A549 (cell line): ENCODE data around the gene ENPP4.

ENCODE experiments used
- CHD2 ChIP-seq: fragments of 150-350 bp; IDR thresholded peaks from 2 replicates; pipeline ENCODE4 v1.6.1; 2014; ENCODE audit warnings: low read length; ENCODE audit not compliant: partially characterized antibody
- CHD4 ChIP-seq: fragments of 200-600 bp; sonication (generic); IDR thresholded peaks from 2 replicates; pipeline ENCODE4 v1.6.1; 2016; ENCODE audit warnings: antibody characterized with exemption, mild to moderate bottlenecking, borderline replicate concordance
- EHMT2 ChIP-seq: fragments of 200-600 bp; sonication (generic); IDR thresholded peaks from 2 replicates; pipeline ENCODE4 v1.6.1; 2016; ENCODE audit warnings: antibody characterized with exemption, low read depth, mild to moderate bottlenecking, moderate library complexity
- ELK1 ChIP-seq: fragments of 150-350 bp; IDR thresholded peaks from 2 replicates; pipeline ENCODE4 v1.6.1; 2014; ENCODE audit warnings: low read depth, mild to moderate bottlenecking, low read length
- ESRRA ChIP-seq: fragments of 150-350 bp; IDR thresholded peaks from 2 replicates; pipeline ENCODE4 v1.6.1; 2014; ENCODE audit warnings: mild to moderate bottlenecking, low read length, borderline replicate concordance
- FOSL2 ChIP-seq, 2 experiments: fragments of 450-650 bp in 1 of 2; fragments of >200 bp in 1 of 2; sonication (Bioruptor Twin) in 1 of 2; formaldehyde crosslinking; IDR thresholded peaks; 2 replicates each; pipeline versions ENCODE4 v1.5.0 to v1.6.1; 2016 to 2020; ENCODE audit warnings: mild to moderate bottlenecking in 1 of 2, moderate library complexity in 1 of 2
- HMGXB4 ChIP-seq: fragments of 250-450 bp; sonication (Bioruptor Pico); IDR thresholded peaks from 2 replicates; pipeline ENCODE4 v1.5.0; 2021; ENCODE audit warnings: mild to moderate bottlenecking, moderate library complexity, borderline replicate concordance
- JUN ChIP-seq, 2 experiments: fragments of >200 bp; sonication (Bioruptor Twin); formaldehyde crosslinking; IDR thresholded peaks; 2 replicates in 1 of 2; 3 replicates in 1 of 2; pipeline ENCODE4 v1.6.1; 2016 to 2017
- RAD21 ChIP-seq, 2 experiments: fragments of >200 bp in 1 of 2; sonication (Bioruptor Twin) in 1 of 2; formaldehyde crosslinking in 1 of 2; IDR thresholded peaks in 1 of 2; conservative IDR thresholded peaks in 1 of 2; 2 replicates in 1 of 2; 3 replicates in 1 of 2; pipeline ENCODE4 v1.6.1; 2012 to 2018; ENCODE audit warnings: inconsistent platforms in 1 of 2
- RARB ChIP-seq: fragments of 250-450 bp; sonication (Bioruptor Pico); IDR thresholded peaks from 2 replicates; pipeline ENCODE4 v1.8.0; 2021; ENCODE audit warnings: mild to moderate bottlenecking, moderate library complexity
- RNF2 ChIP-seq: fragments of 200-600 bp; sonication (generic); IDR thresholded peaks from 2 replicates; pipeline ENCODE4 v1.6.1; 2016; ENCODE audit warnings: low read depth, mild to moderate bottlenecking, antibody characterized with exemption, moderate library complexity, borderline replicate concordance
- USF2 ChIP-seq: fragments of 450-650 bp; IDR thresholded peaks from 2 replicates; pipeline ENCODE4 v1.6.1; 2014; ENCODE audit warnings: antibody characterized with exemption
- TF ChIP-seq, protein P1 (sequence below): fragments of >200 bp; sonication (Bioruptor Twin); formaldehyde crosslinking; IDR thresholded peaks from 3 replicates; pipeline ENCODE4 v1.5.1; 2016

DNA sequence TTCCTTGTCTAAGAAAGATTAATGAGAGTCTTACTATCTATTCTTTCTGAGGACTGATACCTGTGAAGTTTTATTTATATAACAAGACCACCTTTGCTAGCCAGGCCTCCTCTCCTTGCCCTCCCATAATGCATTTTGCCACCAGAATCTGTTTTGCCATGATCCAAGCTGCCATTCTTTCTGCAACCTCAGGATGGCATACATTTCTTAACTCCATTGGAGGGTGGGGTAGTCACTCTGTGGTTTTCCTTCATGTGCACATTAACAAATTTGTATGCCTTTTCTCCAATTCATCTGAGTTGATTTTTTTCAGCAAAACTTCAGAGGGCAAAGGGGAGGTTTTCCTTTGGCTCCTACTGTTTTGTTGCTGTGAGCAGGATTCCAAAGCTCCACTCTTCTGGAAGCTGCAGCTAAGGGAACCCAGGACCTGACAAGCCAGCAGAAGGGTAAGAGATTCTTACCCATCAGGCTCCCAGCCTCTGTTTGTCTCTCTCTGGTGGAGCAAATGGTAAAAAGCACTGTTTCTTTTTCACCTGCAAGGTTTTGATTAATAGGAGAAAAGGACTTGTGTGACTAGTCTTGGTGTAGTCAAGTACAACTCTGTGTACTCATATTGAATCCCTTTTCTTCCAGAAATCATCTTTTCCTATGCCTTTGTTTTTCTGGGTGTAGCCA, 26.2 kb upstream of the ENPP4 start:
- TF ChIP-seq, protein P1, sequence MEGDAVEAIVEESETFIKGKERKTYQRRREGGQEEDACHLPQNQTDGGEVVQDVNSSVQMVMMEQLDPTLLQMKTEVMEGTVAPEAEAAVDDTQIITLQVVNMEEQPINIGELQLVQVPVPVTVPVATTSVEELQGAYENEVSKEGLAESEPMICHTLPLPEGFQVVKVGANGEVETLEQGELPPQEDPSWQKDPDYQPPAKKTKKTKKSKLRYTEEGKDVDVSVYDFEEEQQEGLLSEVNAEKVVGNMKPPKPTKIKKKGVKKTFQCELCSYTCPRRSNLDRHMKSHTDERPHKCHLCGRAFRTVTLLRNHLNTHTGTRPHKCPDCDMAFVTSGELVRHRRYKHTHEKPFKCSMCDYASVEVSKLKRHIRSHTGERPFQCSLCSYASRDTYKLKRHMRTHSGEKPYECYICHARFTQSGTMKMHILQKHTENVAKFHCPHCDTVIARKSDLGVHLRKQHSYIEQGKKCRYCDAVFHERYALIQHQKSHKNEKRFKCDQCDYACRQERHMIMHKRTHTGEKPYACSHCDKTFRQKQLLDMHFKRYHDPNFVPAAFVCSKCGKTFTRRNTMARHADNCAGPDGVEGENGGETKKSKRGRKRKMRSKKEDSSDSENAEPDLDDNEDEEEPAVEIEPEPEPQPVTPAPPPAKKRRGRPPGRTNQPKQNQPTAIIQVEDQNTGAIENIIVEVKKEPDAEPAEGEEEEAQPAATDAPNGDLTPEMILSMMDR: no peak
- TF ChIP-seq ELK1: no peak
- no peak for TF ChIP-seq RARB
- TF ChIP-seq HMGXB4 (CRISPR knock-in tag): no peak
- no peak for TF ChIP-seq ESRRA
- no peak for TF ChIP-seq USF2
- TF ChIP-seq RNF2: no peak
- TF ChIP-seq FOSL2 (IDR thresholded peaks at IDR 0.05): no peak
- no peak for TF ChIP-seq FOSL2 (CRISPR knock-in tag; IDR thresholded peaks at IDR 0.05)
- no peak for TF ChIP-seq CHD4
- no peak for TF ChIP-seq RAD21 (conservative IDR thresholded peaks at IDR 0.05 in 1 of 2, IDR thresholded peaks at IDR 0.05 in 1 of 2)
- TF ChIP-seq EHMT2: no peak
- no peak for TF ChIP-seq CHD2
- no peak for TF ChIP-seq JUN (IDR thresholded peaks at IDR 0.05)
